Ovary (tissue), 9 donors: ENCODE data around the gene CRADD. TPM values are rescaled to one million over a fixed set of nuclear protein-coding genes. Genes with fewer than 3 reads are reported as not detected.

ENCODE experiments used
- DNase-seq, 5 donors: peaks; one replicate each; pipeline ENCODE4 v3.0.0-alpha.2; 2019 to 2020
- H3K27ac ChIP-seq, 2 donors: fragments of 200-600 bp; one replicate each; pipeline versions ENCODE4 v1.5.1 to v1.8.0; 2019 to 2022
- H3K27me3 ChIP-seq: fragments of 200-600 bp; one replicate; pipeline ENCODE4 v1.8.0; 2022
- H3K36me3 ChIP-seq: fragments of 200-600 bp; sonication (generic); one replicate; pipeline ENCODE4 v1.5.1; 2019
- H3K4me1 ChIP-seq: one replicate; pipeline ENCODE4 v1.8.1; 2013; ENCODE audit warnings: mild to moderate bottlenecking, moderate library complexity; ENCODE audit not compliant: insufficient read depth
- H3K4me3 ChIP-seq: fragments of 200-600 bp; sonication (generic); one replicate; pipeline ENCODE4 v1.5.1; 2017
- H3K9me3 ChIP-seq, 2 donors: fragments of 200-600 bp in 1 of 2; sonication (generic) in 1 of 2; one replicate each; pipeline versions ENCODE4 v1.5.1 to v1.8.1; 2013 to 2019; ENCODE audit warnings: mild to moderate bottlenecking in 1 of 2, moderate library complexity in 1 of 2
- EP300 ChIP-seq: sonication (generic); formaldehyde crosslinking; IDR thresholded peaks from one replicate; pipeline ENCODE4 v1.6.1; 2017; ENCODE audit warnings: antibody characterized with exemption
- POLR2A ChIP-seq: fragments of 450-650 bp; IDR thresholded peaks from one replicate; pipeline ENCODE4 v1.6.1; 2017; ENCODE audit warnings: antibody characterized with exemption, mild to moderate bottlenecking, moderate library complexity
- WGBS, 3 donors: extraction: QIAGEN DNeasy Blood & Tissue Kit in 1 of 3; methylation state at CpG; one replicate each; pipeline versions ENCODE4 v1.1.5 to v1.1.7; 2013 to 2017; 5-methylcytosine and 5-hydroxymethylcytosine counted together
- intact Hi-C, 4 donors: fragments of 100-400 bp; cut with DNase I; formaldehyde crosslinking; loops; one replicate each; pipeline versions ENCODE4 v1.11.0 to v1.15.1; 2022 to 2023
- polyA plus RNA-seq, 2 donors: library from polyadenylated mRNA; stranded (reverse); fragments of 200-250 nt in 1 of 2; fragments of 350-450 nt in 1 of 2; fragmentation: Illumina TruSeq in 1 of 2; extraction: RNeasy Lipid Tissue Mini Kit (QIAGEN cat#74804) in 1 of 2; gene quantifications; one replicate each; pipeline ENCODE4 v1.2.3, GENCODE V29; 2013 to 2014
- total RNA-seq, 7 donors: library from RNA; depleted of rRNA in 2 of 7; stranded (reverse); fragments of >200 nt in 2 of 7; fragmentation: NEBNext Ultra II Directional in 3 of 7; extraction: Animal tissue kit (Norgen Biotek cat#: 25700) in 3 of 7; gene quantifications; one replicate each; pipeline versions ENCODE4 v1.1.0 to v1.2.4, GENCODE V29; 2016 to 2023
- TF ChIP-seq, protein P1 (sequence below), 3 donors: fragments of 450-650 bp in 2 of 3; fragments of 200-600 bp in 1 of 3; IDR thresholded peaks; one replicate each; pipeline versions ENCODE4 v1.5.1 to v1.8.0; 2016 to 2022; ENCODE audit warnings: antibody characterized with exemption in 3 of 3, mild to moderate bottlenecking in 1 of 3
- donor health status: DM: no; HTN: no; CAD: no; lungs with moderate emphysema.
- donor health status: DM: no; HTN: no; CAD: no.
- donor health status: Bipolar disorder and iron deficiency.
- donor health status: DM: yes; HTN: yes; CAD: no.
- donor health status: DM: no; HTN: no; CAD: no.
- donor health status: DM: yes; HTN: yes; CAD: no.

The CRADD gene
- total and polyA plus RNA-seq, 9 donors, result 11.4 to 67.8 (median 16.9) TPM

DNA sequence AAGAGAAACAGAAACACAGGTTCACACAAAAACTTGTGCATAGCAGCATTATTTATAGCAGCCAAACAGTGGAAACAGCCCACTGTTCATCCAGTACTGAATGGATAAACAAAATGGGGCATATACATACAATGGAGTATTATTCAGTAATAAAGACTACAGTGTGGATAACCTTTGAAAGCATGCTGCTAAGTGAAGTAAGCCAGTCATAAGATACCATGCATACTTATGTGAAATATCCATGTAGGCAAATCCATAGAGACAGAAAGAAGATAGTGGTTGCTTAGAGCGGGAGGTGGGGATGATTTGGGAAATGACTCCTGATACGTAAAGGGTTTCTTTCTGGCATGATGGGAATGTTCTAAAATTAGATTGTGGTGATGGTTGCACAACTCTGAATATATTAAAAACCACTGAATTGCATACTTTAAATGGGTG lies 99.4 kb downstream of the CRADD start:
- H3K36me3 ChIP-seq, result no peaks in the 10 kb centered on the region
- WGBS, 3 donors, result 37 to 61% (median 57%) methylated on average over 2 of the region's 2 CpGs
- peaks cover 16% of the 10 kb centered on the region for H3K4me1 ChIP-seq
- peak overlapping the region in 1 of 2 donors; percentile 68 for H3K27ac ChIP-seq
- no peaks in the 10 kb centered on the region for H3K9me3 ChIP-seq
- DNase-seq, result no peak
- H3K4me3 ChIP-seq, result no peak overlapping the region
- H3K27me3 ChIP-seq, result no peaks in the 10 kb centered on the region
- TF ChIP-seq EP300 (no peak), POLR2A (no peak)
- TF ChIP-seq, protein P1, sequence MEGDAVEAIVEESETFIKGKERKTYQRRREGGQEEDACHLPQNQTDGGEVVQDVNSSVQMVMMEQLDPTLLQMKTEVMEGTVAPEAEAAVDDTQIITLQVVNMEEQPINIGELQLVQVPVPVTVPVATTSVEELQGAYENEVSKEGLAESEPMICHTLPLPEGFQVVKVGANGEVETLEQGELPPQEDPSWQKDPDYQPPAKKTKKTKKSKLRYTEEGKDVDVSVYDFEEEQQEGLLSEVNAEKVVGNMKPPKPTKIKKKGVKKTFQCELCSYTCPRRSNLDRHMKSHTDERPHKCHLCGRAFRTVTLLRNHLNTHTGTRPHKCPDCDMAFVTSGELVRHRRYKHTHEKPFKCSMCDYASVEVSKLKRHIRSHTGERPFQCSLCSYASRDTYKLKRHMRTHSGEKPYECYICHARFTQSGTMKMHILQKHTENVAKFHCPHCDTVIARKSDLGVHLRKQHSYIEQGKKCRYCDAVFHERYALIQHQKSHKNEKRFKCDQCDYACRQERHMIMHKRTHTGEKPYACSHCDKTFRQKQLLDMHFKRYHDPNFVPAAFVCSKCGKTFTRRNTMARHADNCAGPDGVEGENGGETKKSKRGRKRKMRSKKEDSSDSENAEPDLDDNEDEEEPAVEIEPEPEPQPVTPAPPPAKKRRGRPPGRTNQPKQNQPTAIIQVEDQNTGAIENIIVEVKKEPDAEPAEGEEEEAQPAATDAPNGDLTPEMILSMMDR (IDR thresholded peaks at IDR 0.05), result no peak
- intact Hi-C loops, result loop anchor here in 1 of 4 donors (5.0 kb wide), 1 partner anchor 41 kb away; no protein-coding TSS in a partner anchor

DNA sequence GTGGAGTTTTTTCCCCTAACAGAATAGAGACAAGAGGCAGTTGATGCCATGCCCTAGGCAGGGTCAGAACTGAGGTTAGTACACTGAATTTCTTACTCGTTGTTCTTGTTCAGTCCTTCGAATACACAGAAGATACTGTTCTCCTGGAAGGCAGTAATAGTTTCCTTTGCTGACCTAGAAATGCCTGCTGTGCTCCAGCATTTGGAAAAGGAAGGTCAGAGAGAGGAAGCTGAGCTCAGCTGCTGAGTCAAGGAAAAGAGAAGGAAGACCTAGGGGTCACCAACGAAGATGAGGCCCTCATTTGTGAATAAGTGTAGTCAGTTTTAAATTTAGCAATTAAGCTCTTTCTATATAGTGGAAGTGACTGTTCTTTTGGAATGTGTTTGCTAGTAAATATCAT lies 100.1 kb downstream of the CRADD start:
- peak in 3 of 5 donors; percentile 29 to 42 (median 32) for DNase-seq
- H3K27me3 ChIP-seq, result no peaks in the 10 kb centered on the region

DNA sequence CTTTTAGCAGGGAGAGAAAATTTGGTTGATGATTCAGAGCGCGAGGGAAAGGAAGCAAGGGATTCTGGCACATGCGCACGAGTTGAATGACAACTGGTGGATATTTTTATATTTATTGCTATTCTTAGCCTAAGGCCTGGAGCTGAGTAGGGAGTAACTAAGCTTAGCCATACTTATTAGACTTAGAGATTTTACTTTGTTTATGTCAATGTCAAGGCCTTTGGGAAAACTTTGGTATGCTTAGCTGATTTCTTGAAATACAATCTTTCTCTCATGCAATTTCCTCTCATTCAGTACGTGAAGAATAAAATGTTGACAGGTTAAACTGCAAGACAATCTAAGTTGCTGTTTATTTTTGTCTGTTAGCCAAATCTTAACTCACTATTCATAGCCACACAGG lies 101.1 kb downstream of the CRADD start:
- Histone ChIP-seq H3K36me3 (no peaks in the 10 kb centered on the region), H3K27ac (peak overlapping the region; percentile 11 to 68), H3K27me3 (no peaks in the 10 kb centered on the region), H3K9me3 (no peaks in the 10 kb centered on the region), H3K4me1 (peaks cover 16% of the 10 kb centered on the region), H3K4me3 (no peak overlapping the region)
- DNase-seq, result peak; percentile 53 to 69 (median 59)
- intact Hi-C loops, result loop anchor here in 1 of 4 donors (5.0 kb wide), 1 partner anchor 39 kb away; no protein-coding TSS in a partner anchor
- TF ChIP-seq POLR2A (no peak), EP300 (no peak)
- TF ChIP-seq, protein P1 (IDR thresholded peaks at IDR 0.05), result no peak
- WGBS, 3 donors, result 2 to 5% (median 3%) methylated on average over 5 of the region's 5 CpGs

More for the DNA sequence above, 100.1 kb downstream of the CRADD start:
- Histone ChIP-seq H3K4me3 (no peak overlapping the region), H3K4me1 (peaks cover 16% of the 10 kb centered on the region), H3K36me3 (no peaks in the 10 kb centered on the region), H3K27ac (peak overlapping the region; percentile 68 to 70), H3K9me3 (no peaks in the 10 kb centered on the region)
- TF ChIP-seq, protein P1 (IDR thresholded peaks at IDR 0.05), result no peak
- TF ChIP-seq POLR2A (no peak), EP300 (no peak)
- intact Hi-C loops, result loop anchor here in 1 of 4 donors (5.0 kb wide), 1 partner anchor 40 kb away; no protein-coding TSS in a partner anchor
- 1 to 2% (median 2%) methylated on average over 3 of the region's 3 CpGs for WGBS, 3 donors

DNA sequence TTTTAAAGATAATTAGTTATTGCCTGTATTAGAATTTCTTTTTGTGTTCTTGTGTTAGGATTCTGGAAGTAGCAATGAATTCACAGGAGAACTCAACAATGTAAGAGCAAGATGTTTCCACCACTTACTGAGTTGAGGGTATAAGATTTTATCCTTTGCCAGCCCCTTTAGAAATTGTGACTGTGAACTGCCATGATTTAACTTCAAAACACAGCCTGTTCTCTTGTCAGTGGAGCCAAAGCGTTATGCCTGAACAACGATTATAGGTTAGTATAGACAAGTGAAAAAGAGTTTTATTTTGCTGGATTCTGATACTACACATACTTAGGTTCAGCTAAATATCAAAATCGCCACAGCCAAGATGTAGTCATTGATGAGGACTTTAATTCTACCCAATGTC lies 101.6 kb downstream of the CRADD start:
- H3K4me1 ChIP-seq, result peaks cover 16% of the 10 kb centered on the region
- peak overlapping the region; percentile 40 to 68 for H3K27ac ChIP-seq
- DNase-seq, result no peak
- H3K27me3 ChIP-seq, result no peaks in the 10 kb centered on the region
- H3K4me3 ChIP-seq, result no peak overlapping the region
- intact Hi-C loops, result loop anchor here in 1 of 4 donors (5.0 kb wide), 1 partner anchor 39 kb away; no protein-coding TSS in a partner anchor
- TF ChIP-seq EP300 (no peak), POLR2A (no peak)
- TF ChIP-seq, protein P1 (IDR thresholded peaks at IDR 0.05), result no peak
- no peaks in the 10 kb centered on the region for H3K9me3 ChIP-seq
- no peaks in the 10 kb centered on the region for H3K36me3 ChIP-seq
- WGBS, 3 donors, result 53 to 61% (median 61%) methylated on average over 3 of the region's 3 CpGs
